DND-41 (cell line): ENCODE data around the gene VIT.

Source experiments
- ATAC-seq: fragments of 200-7000 bp; cut with Tn5 transposase; 3 replicates; pipeline ENCODE4 v1.9.1; 2021; ENCODE audit warnings: low read depth; ENCODE audit not compliant: insufficient read depth
- DNase-seq: peaks from one replicate; pipeline ENCODE4 v3.0.0-alpha.2; 2020
- H2AFZ ChIP-seq: 2 replicates; pipeline ENCODE4 v1.6.0; 2012; ENCODE audit warnings: low read depth, low read length
- H3K27ac ChIP-seq: 2 replicates; pipeline ENCODE4 v1.5.1; 2012; ENCODE audit warnings: low read length, inconsistent platforms
- H3K27me3 ChIP-seq: fragments of 200-600 bp; sonication (generic); 2 replicates; pipeline ENCODE4 v1.6.0; 2012; ENCODE audit warnings: low read length, mild to moderate bottlenecking, inconsistent platforms; ENCODE audit not compliant: insufficient read depth, poor library complexity
- H3K36me3 ChIP-seq: 2 replicates; pipeline ENCODE4 v1.5.1; 2012; ENCODE audit warnings: low read length, inconsistent platforms; ENCODE audit not compliant: insufficient read depth
- H3K4me1 ChIP-seq: 2 replicates; pipeline ENCODE4 v1.5.1; 2012; ENCODE audit warnings: mild to moderate bottlenecking, low read length; ENCODE audit not compliant: insufficient read depth
- H3K4me2 ChIP-seq: 2 replicates; pipeline ENCODE4 v1.6.0; 2012; ENCODE audit warnings: mild to moderate bottlenecking, moderate library complexity, low read length, inconsistent platforms; ENCODE audit not compliant: insufficient read depth
- H3K4me3 ChIP-seq, 2 experiments: fragments of 200-600 bp in 1 of 2; shearing (Covaris generic) in 1 of 2; 2 replicates each; pipeline ENCODE4 v1.5.1; 2012 to 2016; ENCODE audit warnings: inconsistent platforms in 2 of 2, low read length in 2 of 2, mild to moderate bottlenecking in 2 of 2, low read depth in 1 of 2, moderate library complexity in 1 of 2
- H3K79me2 ChIP-seq: 2 replicates; pipeline ENCODE4 v1.6.0; 2012; ENCODE audit warnings: low read length, inconsistent platforms; ENCODE audit not compliant: insufficient read depth
- H3K9ac ChIP-seq: 2 replicates; pipeline ENCODE4 v1.6.0; 2012; ENCODE audit warnings: low read depth, mild to moderate bottlenecking, inconsistent platforms, low read length, moderate library complexity
- H3K9me3 ChIP-seq: 2 replicates; pipeline ENCODE4 v1.5.1; 2012; ENCODE audit warnings: low read length, moderate library complexity, mild to moderate bottlenecking, inconsistent platforms; ENCODE audit not compliant: insufficient read depth, severe bottlenecking
- H4K20me1 ChIP-seq: 2 replicates; pipeline ENCODE4 v1.6.0; 2012; ENCODE audit warnings: low read length; ENCODE audit not compliant: insufficient read depth
- CTCF ChIP-seq: IDR thresholded peaks from 2 replicates; pipeline ENCODE4 v1.5.1; 2012; ENCODE audit warnings: borderline replicate concordance, low read length, moderate library complexity, mild to moderate bottlenecking; ENCODE audit not compliant: poor library complexity, severe bottlenecking; ENCODE audit errors: extremely low read depth
- EZH2 ChIP-seq: IDR thresholded peaks from 3 replicates; pipeline ENCODE4 v1.6.1; 2012; ENCODE audit warnings: borderline replicate concordance, low read depth, mild to moderate bottlenecking, moderate library complexity, low read length, inconsistent platforms; ENCODE audit not compliant: severe bottlenecking

VIT gene

GRCh38 chr2:36737131-36737750, 40.7 kb downstream of the VIT start:
- Histone ChIP-seq H3K4me1 (peaks cover 4% of the 10 kb centered on the region; the same call in 1 of the 2 replicates), H3K9ac (no peak overlapping the region), H3K36me3 (no peaks in the 10 kb centered on the region), H3K4me2 (no peak overlapping the region), H3K79me2 (no peaks in the 10 kb centered on the region), H2AFZ (no peak overlapping the region), H4K20me1 (no peaks in the 10 kb centered on the region), H3K4me3 (no peak overlapping the region), H3K9me3 (no peaks in the 10 kb centered on the region), H3K27ac (no peak overlapping the region), H3K27me3 (peaks cover 26% of the 10 kb centered on the region)
- ATAC-seq (no peak), DNase-seq (no peak)
- TF ChIP-seq EZH2 (no peak), CTCF (no peak)

DNA sequence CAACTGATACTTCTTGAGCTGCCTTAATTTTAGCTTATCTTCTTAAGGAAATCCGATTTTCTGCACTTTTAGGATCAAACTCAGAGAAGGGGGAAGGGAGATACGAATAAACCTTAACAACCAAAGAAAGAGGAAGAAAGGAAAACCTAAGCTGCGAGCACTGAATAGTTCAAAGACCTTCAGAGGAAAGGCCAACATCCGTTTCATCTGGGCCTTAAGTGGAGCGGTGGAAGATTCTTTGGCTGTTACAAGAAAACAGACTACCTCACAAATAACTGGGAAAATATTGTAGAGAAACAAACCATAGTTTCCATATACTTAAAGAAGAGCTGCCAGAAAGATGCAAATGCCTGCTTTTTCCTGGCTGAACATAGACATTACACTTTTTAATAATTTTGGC, 43.6 kb downstream of the VIT start:
- Histone ChIP-seq H3K4me2 (no peak overlapping the region), H3K27me3 (peaks cover 29% of the 10 kb centered on the region), H2AFZ (no peak overlapping the region), H3K9ac (no peak overlapping the region), H3K9me3 (no peaks in the 10 kb centered on the region), H3K36me3 (no peaks in the 10 kb centered on the region), H3K27ac (no peak overlapping the region), H4K20me1 (no peaks in the 10 kb centered on the region), H3K4me3 (no peak overlapping the region), H3K79me2 (no peaks in the 10 kb centered on the region), H3K4me1 (peaks cover 4% of the 10 kb centered on the region; the same call in 1 of the 2 replicates)
- TF ChIP-seq EZH2 = no peak
- no peak for TF ChIP-seq CTCF
- DNase-seq (no peak), ATAC-seq (no peak)

DNA sequence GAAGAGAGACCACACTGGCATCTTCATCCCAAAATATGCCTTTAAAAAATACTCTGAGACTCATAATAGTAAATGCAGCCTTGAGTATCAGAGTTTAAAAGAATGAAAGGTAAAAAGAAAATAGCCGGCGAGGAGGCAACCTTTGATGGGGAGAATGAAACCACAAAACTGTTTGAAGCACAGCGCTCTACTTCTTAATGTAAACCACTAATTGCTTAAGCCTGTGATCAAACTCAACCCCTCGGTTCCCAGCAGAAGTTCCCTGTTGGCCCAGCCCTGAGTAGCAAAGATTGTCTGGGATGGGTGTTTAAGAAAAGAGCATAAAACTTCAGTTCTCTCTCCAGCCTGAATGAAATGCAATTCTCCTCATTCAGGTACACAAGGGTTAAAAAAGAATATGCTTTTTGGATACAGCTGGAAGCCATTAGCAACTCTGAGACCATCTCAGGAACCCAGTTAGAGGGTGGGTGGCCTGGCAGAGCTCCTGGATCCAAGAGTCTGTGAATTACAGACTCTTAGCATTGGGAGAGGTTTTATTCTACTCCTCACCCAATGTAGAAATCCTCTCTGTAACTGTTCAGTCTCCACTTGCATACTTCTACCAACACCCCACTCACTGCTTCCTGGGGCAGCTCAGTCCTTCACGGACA, 44.8 kb downstream of the VIT start:
- H3K27me3 ChIP-seq = peaks cover 24% of the 10 kb centered on the region
- no peaks in the 10 kb centered on the region for H3K36me3 ChIP-seq
- H4K20me1 ChIP-seq = no peaks in the 10 kb centered on the region
- H3K4me3 ChIP-seq = no peak overlapping the region
- H2AFZ ChIP-seq = no peak overlapping the region
- H3K9ac ChIP-seq = no peak overlapping the region
- ATAC-seq (peak; percentile 95), DNase-seq (peak; percentile 17)
- H3K27ac ChIP-seq = no peak overlapping the region
- no peaks in the 10 kb centered on the region for H3K79me2 ChIP-seq
- H3K4me1 ChIP-seq = peaks cover 4% of the 10 kb centered on the region; the same call in 1 of the 2 replicates
- no peaks in the 10 kb centered on the region for H3K9me3 ChIP-seq
- TF ChIP-seq EZH2 (no peak), CTCF (no peak)
- H3K4me2 ChIP-seq = no peak overlapping the region
